Measurements from ENCODE around the gene SLC35B2. TPM values are rescaled to one million over a fixed set of nuclear protein-coding genes. Genes with fewer than 3 reads are reported as not detected.

SLC35B2 gene
- total RNA-seq, 1 experiment from 2014 or later: 143 TPM

GRCh38 chr6:44265722-44266233 lies 8.4 kb upstream of the SLC35B2 start:
- no TSS peak for BruUV-seq (replicated peaks)
- Mint-ChIP-seq H3K27me3 (ENCODE audit: unreplicated experiment) (peaks cover 48% of the 10 kb centered on the region), H3K9me3 (ENCODE audit: low read depth, unreplicated experiment) (no peaks in the 10 kb centered on the region), H3K27ac (ENCODE audit: unreplicated experiment) (peak overlapping the region; percentile 80), H3K4me3 (ENCODE audit: low read depth, unreplicated experiment) (peak overlapping the region; percentile 98), H3K4me1 (ENCODE audit: low read depth, unreplicated experiment) (peaks cover 36% of the 10 kb centered on the region), H3K36me3 (ENCODE audit: insufficient read depth, unreplicated experiment) (peaks cover 47% of the 10 kb centered on the region)
- intact Hi-C loops (cut with micrococcal nuclease; ENCODE audit: unreplicated experiment): no loop called here
- no peak for TF ChIP-seq CTCF (IDR thresholded peaks at IDR 0.05; ENCODE audit: unreplicated experiment)
- DNase-seq: no peak
- CTCF ChIA-PET: interaction anchor here (3.9 kb wide), 1 partner anchor 73 kb away, joined by 53 read pairs; no protein-coding TSS in a partner anchor

DNA sequence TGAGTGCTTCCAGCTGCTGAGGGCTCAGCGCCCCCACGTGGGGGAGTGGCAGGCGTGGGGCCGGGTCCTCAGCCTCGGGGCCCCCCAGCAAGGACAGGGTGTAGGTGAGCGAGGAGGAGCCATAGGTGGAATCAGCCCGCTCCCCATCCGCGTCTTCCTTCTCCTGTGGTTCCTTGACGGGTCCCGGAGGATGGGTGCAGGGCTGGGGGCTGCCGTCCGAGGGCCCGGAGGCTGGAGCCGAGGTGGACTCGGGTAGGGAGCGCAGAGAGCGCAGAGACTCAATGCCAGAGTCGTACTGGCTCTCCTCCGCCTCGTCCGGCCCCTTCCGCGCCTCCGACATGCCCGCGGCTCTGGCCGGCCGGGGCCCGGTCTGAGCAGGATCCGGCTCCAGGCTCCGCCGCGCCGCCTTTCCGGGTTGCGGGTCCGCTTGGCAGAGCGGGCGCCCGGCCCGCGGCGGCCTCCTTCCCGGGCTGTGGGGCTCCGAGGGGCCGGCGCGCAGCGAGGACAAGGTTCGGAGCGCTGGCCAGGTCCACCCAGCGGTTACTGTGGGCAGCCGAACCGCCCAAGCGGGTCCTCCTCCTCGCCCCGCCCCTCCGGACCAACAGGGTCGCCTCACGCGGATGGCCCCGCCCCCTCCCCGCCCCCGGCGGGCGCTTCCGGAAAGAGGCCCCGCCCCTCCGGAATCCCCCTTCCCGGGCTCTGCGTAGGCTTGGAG lies 7.8 kb upstream of the SLC35B2 start, which contains the start of gene NFKBIE:
Gene NFKBIE, minus strand, starts transcription at position 545 of the 715 bp plus-strand sequence. Its CDS starts 205 bp downstream, at position 340.
- intact Hi-C loops (cut with micrococcal nuclease; ENCODE audit: unreplicated experiment): no loop called here
- Mint-ChIP-seq H3K27me3 (ENCODE audit: unreplicated experiment) (peaks cover 41% of the 10 kb centered on the region), H3K4me1 (ENCODE audit: low read depth, unreplicated experiment) (peaks cover 39% of the 10 kb centered on the region), H3K36me3 (ENCODE audit: insufficient read depth, unreplicated experiment) (peaks cover 49% of the 10 kb centered on the region), H3K4me3 (ENCODE audit: low read depth, unreplicated experiment) (peak within 1 kb of the TSS; percentile 98), H3K9me3 (ENCODE audit: low read depth, unreplicated experiment) (no peaks in the 10 kb centered on the region), H3K27ac (ENCODE audit: unreplicated experiment) (peak within 1 kb of the TSS; percentile 80)
- TF ChIP-seq CTCF (IDR thresholded peaks at IDR 0.05; ENCODE audit: unreplicated experiment): peak; percentile 52
- CTCF ChIA-PET: interaction anchor here (0.6 to 1.4 kb wide), 2 partner anchors 48 to 544 kb away, joined by 3 to 5 read pairs; partner anchors contain the start of gene AARS2
- DNase-seq: peak; percentile 99
- TSS peak; percentile 64 for BruUV-seq (replicated peaks)

GRCh38 chr6:44264154-44265006 lies 7.1 kb upstream of the SLC35B2 start:
- Mint-ChIP-seq H3K4me3 (ENCODE audit: low read depth, unreplicated experiment) (peak overlapping the region; percentile 98), H3K27me3 (ENCODE audit: unreplicated experiment) (peaks cover 34% of the 10 kb centered on the region), H3K9me3 (ENCODE audit: low read depth, unreplicated experiment) (no peaks in the 10 kb centered on the region), H3K4me1 (ENCODE audit: low read depth, unreplicated experiment) (peaks cover 39% of the 10 kb centered on the region), H3K27ac (ENCODE audit: unreplicated experiment) (peak overlapping the region; percentile 80), H3K36me3 (ENCODE audit: insufficient read depth, unreplicated experiment) (peaks cover 53% of the 10 kb centered on the region)
- TF ChIP-seq CTCF (IDR thresholded peaks at IDR 0.05; ENCODE audit: unreplicated experiment): no peak
- DNase-seq: peak; percentile 43
- CTCF ChIA-PET: interaction anchor here (0.6 to 1.4 kb wide), 5 partner anchors 13 to 543 kb away, joined by 3 to 5 read pairs (median 3); partner anchors contain the start of gene AARS2
- intact Hi-C loops (cut with micrococcal nuclease; ENCODE audit: unreplicated experiment): no loop called here
- BruUV-seq (replicated peaks): no TSS peak

- Mint-ChIP-seq H3K4me1 (ENCODE audit: low read depth, unreplicated experiment) (peaks cover 45% of the 10 kb centered on the region), H3K4me3 (ENCODE audit: low read depth, unreplicated experiment) (peak overlapping the region; percentile 98), H3K36me3 (ENCODE audit: insufficient read depth, unreplicated experiment) (peaks cover 58% of the 10 kb centered on the region), H3K27me3 (ENCODE audit: unreplicated experiment) (peaks cover 25% of the 10 kb centered on the region), H3K9me3 (ENCODE audit: low read depth, unreplicated experiment) (no peaks in the 10 kb centered on the region), H3K27ac (ENCODE audit: unreplicated experiment) (peak overlapping the region; percentile 80)
- DNase-seq: peak; percentile 65
- no peak for TF ChIP-seq CTCF (IDR thresholded peaks at IDR 0.05; ENCODE audit: unreplicated experiment)
- BruUV-seq (replicated peaks): TSS peak; percentile 97
- intact Hi-C loops (cut with micrococcal nuclease; ENCODE audit: unreplicated experiment): no loop called here
- CTCF ChIA-PET: interaction anchor here (0.5 to 1.3 kb wide), 3 partner anchors 26 to 91 kb away, joined by 3 to 5 read pairs (median 3); no protein-coding TSS in a partner anchor
Observed at GRCh38 chr6:44263354-44264100, 6.2 kb upstream of the SLC35B2 start.
